Stimulated activated CD8-positive, alpha-beta memory T cell treated with anti-CD3 and anti-CD28 coated beads, Interleukin-12 subunit alpha, Interleukin-12 subunit beta, amount 100 ng/mL, for 1 hour (primary cell): ENCODE results near the gene TMEM82.
"Not testable (repeated sequence)": the region's sequence is repeated elsewhere in the genome, so short reads cannot be mapped to it uniquely, and the experiment has no call there.

Source experiments
- DNase-seq: peaks from one replicate; pipeline ENCODE4 v3.0.0-alpha.2; 2020; ENCODE audit warnings: low read depth

The TMEM82 gene

GRCh38 chr1:15742339-15742801, at the start of gene TMEM82:
TSS of gene TMEM82 (plus strand) at chr1:15742499. CDS start at chr1:15742560, 61 bp downstream.
- DNase-seq: no peak

- DNase-seq: no peak
Measured at GRCh38 chr1:15693371-15693770, 48.9 kb upstream of the TMEM82 start.

- DNase-seq: no peak
Measured at GRCh38 chr1:15696956-15697521, 45.3 kb upstream of the TMEM82 start.

DNA sequence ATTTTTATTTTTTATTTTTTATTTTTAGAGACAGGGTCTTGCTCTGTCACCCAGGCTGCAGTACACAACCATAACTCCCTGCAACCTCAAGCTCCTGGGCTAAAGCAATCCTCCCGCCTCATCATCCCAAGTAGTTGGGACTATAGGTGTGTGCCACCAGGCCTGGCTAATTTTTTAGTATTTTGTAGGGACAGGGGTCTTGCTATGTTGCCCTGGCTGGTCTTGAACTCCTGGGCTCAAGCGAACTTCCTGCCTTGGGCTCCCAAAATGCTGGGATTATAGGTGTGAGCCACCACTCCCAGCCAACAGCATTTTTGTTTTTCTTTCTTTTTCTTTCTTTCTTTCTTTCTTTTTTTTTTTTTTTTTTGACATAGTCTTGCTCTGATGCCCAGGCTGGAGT, 44.1 kb upstream of the TMEM82 start:
- DNase-seq: no peak

DNA sequence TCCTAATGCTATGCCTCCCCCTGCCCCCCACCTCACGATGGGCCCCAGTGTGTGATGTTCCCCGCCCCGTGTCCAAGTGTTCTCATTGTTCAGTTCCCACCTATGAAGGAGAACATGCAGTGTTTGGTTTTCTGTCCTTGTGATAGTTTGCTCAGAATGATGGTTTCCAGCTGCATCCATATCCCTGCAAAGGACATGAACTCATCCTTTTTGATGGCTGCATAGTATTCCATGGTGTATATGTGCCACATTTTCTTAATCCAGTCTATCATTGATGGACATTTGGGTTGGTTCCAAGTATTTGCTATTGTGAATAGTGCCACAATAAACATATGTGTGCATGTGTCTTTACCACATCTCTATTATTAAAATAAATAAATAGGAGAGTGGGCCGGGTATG, 43.0 kb upstream of the TMEM82 start:
- not testable (repeated sequence) for DNase-seq

DNA sequence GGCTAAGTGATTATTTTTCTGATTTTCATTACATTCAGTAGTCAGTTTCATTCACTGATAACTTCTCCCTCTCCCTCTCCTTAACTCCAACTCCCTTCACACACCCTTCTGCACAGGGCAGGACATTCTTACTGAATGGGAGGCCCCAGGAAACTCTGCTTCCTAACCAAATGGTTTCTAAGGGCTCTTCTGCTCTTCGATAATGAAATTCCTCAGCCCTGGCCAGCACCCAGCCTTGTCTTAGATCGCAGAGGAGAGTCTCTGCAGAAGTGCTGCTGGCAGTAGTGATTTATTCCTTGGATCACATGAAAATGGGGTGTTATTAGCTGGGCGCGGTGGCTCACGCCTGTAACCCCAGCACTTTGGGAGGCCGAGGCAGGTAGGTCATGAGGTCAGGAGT, 41.8 kb upstream of the TMEM82 start:
- DNase-seq: no peak

GRCh38 chr1:15701784-15702183, 40.5 kb upstream of the TMEM82 start:
- DNase-seq: no peak

GRCh38 chr1:15702722-15703550, 39.4 kb upstream of the TMEM82 start:
- DNase-seq: no peak

GRCh38 chr1:15703562-15703961, 38.7 kb upstream of the TMEM82 start:
- DNase-seq: no peak

DNA sequence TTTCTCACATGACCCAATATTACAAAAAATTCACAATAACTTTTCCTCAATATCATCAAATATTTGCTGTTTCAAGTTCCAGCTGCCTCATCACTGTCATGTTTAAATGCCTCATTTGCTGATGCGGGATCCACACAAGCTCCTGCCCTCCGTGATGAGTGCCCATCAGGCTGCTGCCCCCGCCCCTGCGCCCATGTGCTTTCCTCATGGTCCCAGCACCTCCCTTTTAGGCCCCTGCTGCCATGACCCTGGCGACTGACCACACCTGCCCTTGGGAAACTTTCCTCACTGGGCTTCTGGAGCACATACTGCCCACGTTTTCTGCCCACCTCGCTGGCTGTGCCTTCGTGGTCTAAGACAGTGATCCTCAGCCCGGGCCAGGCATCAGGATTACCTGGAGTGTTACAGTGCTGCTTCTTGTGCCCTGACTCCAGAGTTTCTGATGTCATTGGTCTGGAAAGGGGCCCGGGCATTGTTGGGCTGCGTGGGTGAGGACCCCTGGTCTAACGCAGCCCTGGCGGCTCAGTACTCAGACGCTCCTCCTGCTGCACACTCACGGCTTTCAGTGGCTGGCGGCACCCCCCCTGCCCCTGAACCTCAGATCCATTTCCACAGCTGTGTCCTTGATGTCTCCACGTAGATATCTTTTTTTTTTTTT, 37.6 kb upstream of the TMEM82 start:
- DNase-seq: no peak

- DNase-seq: no peak
Measured at GRCh38 chr1:15705184-15705566, 37.1 kb upstream of the TMEM82 start.

DNA sequence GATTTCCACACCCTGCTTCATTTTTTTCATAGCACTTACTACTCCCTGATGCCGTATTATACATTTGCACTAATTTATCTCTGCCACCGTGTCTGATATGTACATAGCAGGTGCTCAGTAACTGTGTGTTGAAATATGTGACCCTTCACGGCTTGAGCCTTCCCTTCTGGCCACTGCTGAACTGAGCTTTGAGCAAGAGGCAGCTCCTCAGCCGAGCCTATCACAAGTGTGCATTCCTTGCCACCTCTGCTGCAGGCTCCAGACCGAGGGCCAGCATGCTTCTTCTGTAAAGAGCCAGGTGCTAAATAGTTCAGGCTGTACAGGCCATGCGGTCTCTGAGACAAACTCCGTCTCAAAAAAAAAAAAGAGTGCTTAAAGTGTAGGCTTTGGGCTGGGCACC, 35.5 kb upstream of the TMEM82 start:
- DNase-seq: no peak

DNA sequence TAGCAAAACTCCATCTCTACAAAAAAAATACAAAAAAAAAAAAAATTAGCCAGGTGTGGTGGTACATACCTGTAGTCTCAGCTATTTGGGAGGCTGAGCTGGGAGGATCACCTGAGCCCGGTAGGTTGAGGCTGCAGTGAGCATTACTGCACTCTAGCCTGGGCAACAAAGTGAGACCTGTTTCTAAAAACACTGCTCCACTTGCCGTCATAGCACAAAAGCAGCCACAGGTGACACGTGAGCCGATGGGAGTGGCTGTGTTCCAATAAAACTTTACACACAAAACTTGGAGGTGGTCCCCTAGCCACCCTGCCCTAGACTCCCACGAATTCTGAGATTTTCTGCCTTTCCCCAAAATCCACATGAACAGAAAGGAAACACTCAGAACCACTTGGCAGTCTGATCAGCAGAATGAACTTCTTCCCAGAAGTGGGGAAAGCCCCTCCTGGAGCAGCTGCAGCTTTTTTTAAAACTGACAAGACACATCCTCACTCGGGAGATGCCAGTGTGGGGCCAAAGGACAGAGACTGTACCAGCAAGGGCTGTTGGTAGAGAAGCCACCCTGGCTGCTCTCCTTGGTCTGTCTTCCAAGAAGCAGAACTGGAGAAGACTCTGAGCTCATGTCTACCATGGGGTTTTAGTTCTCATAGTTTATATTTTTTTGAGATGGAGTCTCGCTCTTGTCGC, 34.9 kb upstream of the TMEM82 start:
- DNase-seq: no peak

- no peak for DNase-seq
Measured at GRCh38 chr1:15708486-15709137, 33.7 kb upstream of the TMEM82 start.

DNA sequence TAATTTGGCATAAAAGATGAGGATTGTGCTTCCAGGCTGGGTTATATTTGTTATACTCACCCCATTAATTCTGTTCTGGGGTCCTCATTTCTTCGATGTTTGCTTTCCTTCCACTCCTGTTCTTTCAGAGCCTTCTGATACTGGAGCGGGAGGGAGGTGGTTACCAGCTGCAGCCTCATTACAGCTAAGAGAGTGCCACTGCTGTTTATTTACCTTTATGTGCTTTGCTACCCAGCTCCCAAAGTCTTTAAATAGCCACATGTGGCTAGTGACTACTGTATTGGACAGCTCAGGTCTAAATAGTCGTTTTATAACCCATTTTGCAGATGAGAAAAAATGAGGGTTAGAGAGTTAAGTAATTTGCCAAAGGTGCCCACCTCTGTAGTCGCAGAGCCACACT, 33.1 kb upstream of the TMEM82 start:
- no peak for DNase-seq

DNA sequence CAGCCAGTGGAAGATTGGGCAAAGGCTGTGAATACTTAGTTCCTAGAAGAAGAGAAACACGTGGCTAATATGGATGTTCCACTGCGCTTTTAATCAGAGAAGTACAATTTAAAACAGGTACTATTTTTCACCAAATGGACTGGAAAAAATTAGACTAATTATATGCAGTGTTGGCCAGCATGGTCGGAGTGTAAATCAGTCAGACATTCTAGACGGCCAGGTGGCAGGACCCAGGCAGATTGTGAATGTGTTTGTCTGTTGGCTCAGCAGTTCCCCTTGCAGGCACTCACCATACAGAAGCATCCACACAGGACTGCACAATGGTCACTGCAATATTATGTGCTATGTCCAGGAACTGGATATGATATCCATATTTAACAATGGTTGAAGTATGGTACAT, 30.1 kb upstream of the TMEM82 start:
- no peak for DNase-seq

DNA sequence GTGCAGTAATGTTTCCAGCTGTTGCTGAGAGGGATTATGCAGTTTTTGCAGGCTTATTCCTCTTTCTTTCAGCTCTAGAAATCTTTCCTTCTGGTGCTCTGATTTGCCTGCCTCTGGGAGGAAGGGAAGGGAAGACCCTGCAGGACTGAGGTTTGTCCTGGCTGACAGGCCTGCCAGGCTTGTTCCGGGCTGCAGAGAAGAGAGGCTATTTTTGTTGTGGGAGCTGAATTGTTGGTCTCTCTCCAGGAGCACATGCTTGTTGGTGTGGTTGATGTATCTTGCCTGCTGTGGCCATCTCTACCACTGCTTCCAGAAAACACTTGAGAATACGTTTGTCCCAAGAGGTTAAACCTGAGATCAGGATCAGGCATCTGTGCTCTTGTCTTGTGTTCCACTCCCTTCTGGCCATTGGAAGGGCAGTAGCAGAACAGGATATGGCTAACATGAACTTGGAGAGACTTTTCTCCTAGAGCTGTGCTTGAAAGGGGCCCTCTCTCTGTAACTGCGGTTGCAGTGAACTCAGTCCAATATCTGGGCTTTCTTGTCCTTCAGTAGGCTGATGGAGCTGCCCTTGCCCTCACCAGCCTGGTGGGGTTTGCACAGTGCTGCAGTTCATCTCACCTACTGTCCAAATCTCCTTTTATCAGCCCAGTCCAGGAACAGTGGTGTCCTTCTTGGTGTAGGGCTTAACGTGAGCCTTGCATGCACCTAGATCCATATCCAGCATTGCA, 27.7 kb upstream of the TMEM82 start:
- DNase-seq: no peak

DNA sequence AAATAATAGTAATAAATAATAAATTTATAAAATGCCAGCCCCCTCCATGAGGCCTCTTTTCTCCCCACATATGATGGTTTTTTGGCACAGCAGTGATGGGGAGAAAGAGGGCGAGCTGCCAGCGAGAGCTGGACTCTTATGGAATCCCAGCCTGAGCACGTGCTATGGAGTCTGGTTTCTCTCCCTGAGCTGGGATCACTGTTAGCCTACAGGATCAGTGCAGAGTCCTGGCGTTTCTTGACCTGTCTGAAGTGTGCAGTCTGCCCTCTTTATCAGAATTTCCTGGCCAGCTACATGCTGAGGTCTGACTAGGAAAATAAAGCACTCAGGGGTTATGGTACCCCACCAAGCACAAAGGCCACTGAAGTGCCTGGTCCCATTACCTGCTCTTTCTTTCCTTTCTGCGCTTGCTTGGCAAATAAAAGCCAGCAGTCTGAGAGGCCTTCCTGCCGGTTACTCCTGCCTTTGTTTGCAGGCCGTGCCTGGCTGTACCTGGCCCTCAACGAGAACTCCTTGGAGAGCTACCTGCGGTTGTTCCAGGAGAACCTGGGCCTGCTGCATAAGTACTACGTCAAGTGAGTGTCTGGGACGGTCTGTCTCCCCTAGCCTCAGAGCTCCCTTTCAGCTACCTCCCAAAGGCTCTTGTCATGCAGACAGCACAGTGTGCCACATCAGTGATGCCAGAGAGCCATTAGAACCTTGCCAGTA, 24.7 kb upstream of the TMEM82 start:
- no peak for DNase-seq

GRCh38 chr1:15718199-15718601, 24.1 kb upstream of the TMEM82 start:
- DNase-seq: no peak

DNA sequence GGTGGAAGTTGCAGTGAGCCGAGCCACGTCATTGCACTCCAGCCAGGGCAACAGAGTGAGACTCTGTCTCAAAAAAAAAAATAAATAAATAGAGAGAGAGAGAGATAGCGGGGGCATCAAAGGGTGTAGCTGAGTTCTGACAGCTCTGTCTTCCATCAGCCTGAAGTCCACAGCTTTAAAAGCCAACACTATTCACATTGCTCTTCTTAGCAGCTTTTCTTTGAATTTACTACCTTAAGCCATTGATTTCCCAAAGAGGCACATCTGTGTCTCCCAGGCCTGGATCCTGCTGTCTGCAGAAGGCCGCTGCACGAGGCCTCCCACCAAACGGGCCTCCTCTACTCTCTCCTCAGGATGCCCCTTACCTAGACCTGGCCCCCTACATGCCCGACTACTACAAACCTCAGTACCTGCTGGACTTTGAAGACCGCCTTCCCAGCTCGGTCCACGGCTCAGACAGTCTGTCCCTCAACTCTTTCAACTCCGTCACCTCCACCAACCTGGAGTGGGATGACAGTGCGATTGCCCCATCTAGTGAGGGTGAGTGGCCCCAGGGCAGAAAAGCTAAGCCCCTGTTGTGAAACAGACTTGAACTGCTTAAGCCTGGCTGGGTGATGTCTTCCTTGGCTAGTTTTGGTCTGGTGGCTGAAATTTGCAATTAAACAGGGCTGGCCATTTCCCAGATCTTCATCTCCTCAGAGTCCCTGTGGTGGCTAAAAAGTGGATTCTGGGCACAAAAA, 22.7 kb upstream of the TMEM82 start:
- DNase-seq: no peak
